ENCODE data around the gene ZNF107.

DNA sequence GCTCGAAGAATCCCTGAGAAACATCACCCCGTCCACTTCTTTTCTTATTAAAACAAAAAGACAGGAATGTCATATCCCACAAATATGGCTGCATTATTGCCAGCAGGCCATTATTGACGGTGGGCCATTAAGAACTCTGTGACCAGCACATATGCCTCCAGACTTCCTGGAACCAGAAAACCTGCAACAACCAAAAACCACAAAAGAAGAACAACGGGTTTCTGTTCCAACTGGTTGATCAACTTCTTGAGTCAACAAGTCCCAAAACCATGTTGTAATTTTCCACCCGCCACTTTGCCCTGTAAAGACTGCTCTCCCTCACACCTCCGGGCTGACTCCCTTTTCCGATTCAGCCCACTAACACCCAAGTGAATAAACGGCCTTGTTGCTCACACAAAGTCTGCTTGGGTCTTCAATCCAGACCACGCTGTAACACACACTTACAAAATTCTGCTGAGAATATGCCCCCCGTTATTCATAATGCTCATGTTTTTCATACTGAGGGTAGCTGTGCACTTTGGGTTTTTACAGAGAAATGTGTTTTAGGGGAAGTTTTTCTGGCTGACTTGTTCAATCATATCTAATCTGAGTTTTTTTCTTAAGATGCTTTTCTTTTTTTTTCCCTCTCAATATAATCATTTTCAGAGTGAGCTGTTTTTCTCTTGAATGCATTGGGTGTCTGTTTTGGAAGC, 20.7 kb downstream of the ZNF107 start:
- TF ChIP-seq, protein P1, sequence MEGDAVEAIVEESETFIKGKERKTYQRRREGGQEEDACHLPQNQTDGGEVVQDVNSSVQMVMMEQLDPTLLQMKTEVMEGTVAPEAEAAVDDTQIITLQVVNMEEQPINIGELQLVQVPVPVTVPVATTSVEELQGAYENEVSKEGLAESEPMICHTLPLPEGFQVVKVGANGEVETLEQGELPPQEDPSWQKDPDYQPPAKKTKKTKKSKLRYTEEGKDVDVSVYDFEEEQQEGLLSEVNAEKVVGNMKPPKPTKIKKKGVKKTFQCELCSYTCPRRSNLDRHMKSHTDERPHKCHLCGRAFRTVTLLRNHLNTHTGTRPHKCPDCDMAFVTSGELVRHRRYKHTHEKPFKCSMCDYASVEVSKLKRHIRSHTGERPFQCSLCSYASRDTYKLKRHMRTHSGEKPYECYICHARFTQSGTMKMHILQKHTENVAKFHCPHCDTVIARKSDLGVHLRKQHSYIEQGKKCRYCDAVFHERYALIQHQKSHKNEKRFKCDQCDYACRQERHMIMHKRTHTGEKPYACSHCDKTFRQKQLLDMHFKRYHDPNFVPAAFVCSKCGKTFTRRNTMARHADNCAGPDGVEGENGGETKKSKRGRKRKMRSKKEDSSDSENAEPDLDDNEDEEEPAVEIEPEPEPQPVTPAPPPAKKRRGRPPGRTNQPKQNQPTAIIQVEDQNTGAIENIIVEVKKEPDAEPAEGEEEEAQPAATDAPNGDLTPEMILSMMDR (IDR thresholded peaks at IDR 0.05; ENCODE audit: low read depth, low read length, poor library complexity, severe bottlenecking), result no peak
- no peak for TF ChIP-seq EZH2phosphoT487 (IDR thresholded peaks at IDR 0.05; ENCODE audit: borderline replicate concordance, low read length)

Data from DOHH2 (cell line).